RCC 7860 (cell line): ENCODE results near the gene GPR108.

Experiments
- DNase-seq: peaks from one replicate; pipeline ENCODE4 v3.0.0-alpha.2; 2015; ENCODE audit warnings: low spot score
- FAIRE-seq: peaks from 2 replicates; lab custom pipeline; 2012; peaks lifted over from hg19 to GRCh38; lab: Jason Lieb, UNC

GPR108 gene

GRCh38 chr19:6685482-6685881, 51.9 kb downstream of the GPR108 start:
- DNase-seq (no peak), FAIRE-seq (no peak)

- FAIRE-seq (no peak), DNase-seq (no peak)
Observed at GRCh38 chr19:6683971-6684370, 53.4 kb downstream of the GPR108 start.

- no peak for DNase-seq
- no peak for FAIRE-seq
Observed at GRCh38 chr19:6682607-6683128, 54.7 kb downstream of the GPR108 start.

- FAIRE-seq (no peak), DNase-seq (no peak)
Observed at GRCh38 chr19:6680141-6680540, 57.2 kb downstream of the GPR108 start.
